HG02885 (cell line): Measurements from ENCODE around the gene C3orf38.
"Not testable (repeated sequence)": the region's sequence is repeated elsewhere in the genome, so short reads cannot be mapped to it uniquely, and the experiment has no call there.

Experiments used
- ATAC-seq: cut with Tn5 transposase; IDR thresholded peaks from one replicate; pipeline ENCODE4 v1.9.1; 2021; ENCODE audit warnings: mild to moderate bottlenecking; ENCODE audit not compliant: unreplicated experiment, poor library complexity

Gene C3orf38

GRCh38 chr3:88149509-88150362, at the start of gene C3orf38:
C3orf38 (plus strand) TSS chr3:88149959; CDS start chr3:88150053, 94 bp downstream.
- peak; percentile 79 for ATAC-seq

GRCh38 chr3:88101142-88101541, 48.6 kb upstream of the C3orf38 start:
- peak; percentile 90 for ATAC-seq

GRCh38 chr3:88105325-88105724, 44.4 kb upstream of the C3orf38 start:
- ATAC-seq: no peak

- no peak for ATAC-seq
These were observed 37.5 kb upstream of the C3orf38 start for GRCh38 chr3:88112289-88112688.

- peak; percentile 95 for ATAC-seq
These were observed 36.2 kb upstream of the C3orf38 start for GRCh38 chr3:88113311-88114162.

GRCh38 chr3:88114878-88115549, 34.7 kb upstream of the C3orf38 start:
- no peak for ATAC-seq

- no peak for ATAC-seq
These were observed 32.1 kb upstream of the C3orf38 start for GRCh38 chr3:88117683-88118082.

- ATAC-seq: not testable (repeated sequence)
These were observed 31.2 kb upstream of the C3orf38 start for GRCh38 chr3:88118603-88119002.

- ATAC-seq: no peak
These were observed 26.2 kb upstream of the C3orf38 start for GRCh38 chr3:88123526-88123925.

GRCh38 chr3:88131695-88132094, 18.1 kb upstream of the C3orf38 start:
- ATAC-seq: no peak

- ATAC-seq: no peak
These were observed 16.9 kb upstream of the C3orf38 start for GRCh38 chr3:88132894-88133293.

GRCh38 chr3:88133711-88134263, 16.0 kb upstream of the C3orf38 start:
- no peak for ATAC-seq

- ATAC-seq: no peak
These were observed 11.9 kb upstream of the C3orf38 start for GRCh38 chr3:88137836-88138235.

GRCh38 chr3:88141458-88142083, 8.2 kb upstream of the C3orf38 start:
- ATAC-seq: peak; percentile 29

GRCh38 chr3:88142094-88142624, 7.6 kb upstream of the C3orf38 start:
- ATAC-seq: peak; percentile 56

- no peak for ATAC-seq
These were observed 2.5 kb upstream of the C3orf38 start for GRCh38 chr3:88147261-88147660.

GRCh38 chr3:88148651-88149050, 1.1 kb upstream of the C3orf38 start:
- no peak for ATAC-seq

- ATAC-seq: peak; percentile 22
These were observed 654 bp upstream of the C3orf38 start for GRCh38 chr3:88149101-88149508.

GRCh38 chr3:88150371-88150770, 612 bp downstream of the C3orf38 start:
- ATAC-seq: peak; percentile 31

GRCh38 chr3:88150806-88151205, 1.0 kb downstream of the C3orf38 start:
- no peak for ATAC-seq
